Stimulated activated CD4-positive, alpha-beta T cell treated with anti-CD3 and anti-CD28 coated beads, Interleukin-4, amount 100 ng/mL, for 24 hours (primary cell): Measurements from ENCODE around the gene LMF1.

Experiments
- DNase-seq: peaks from one replicate; pipeline ENCODE4 v3.0.0-alpha.2; 2020

The LMF1 gene

GRCh38 chr16:945271-946047 is 25.3 kb downstream of the LMF1 start:
- no peak for DNase-seq

GRCh38 chr16:943971-944370 is 26.8 kb downstream of the LMF1 start:
- DNase-seq = no peak

GRCh38 chr16:942436-943060 is 28.2 kb downstream of the LMF1 start:
- DNase-seq = no peak

- DNase-seq = no peak
Measured at GRCh38 chr16:939941-940340, 30.8 kb downstream of the LMF1 start.

- DNase-seq = no peak
Measured at GRCh38 chr16:939311-939710, 31.5 kb downstream of the LMF1 start.

GRCh38 chr16:938752-939151 is 32.0 kb downstream of the LMF1 start:
- no peak for DNase-seq

- DNase-seq = no peak
Measured at GRCh38 chr16:938136-938535, 32.6 kb downstream of the LMF1 start.

GRCh38 chr16:937723-938122 is 33.1 kb downstream of the LMF1 start:
- DNase-seq = no peak

GRCh38 chr16:937311-937710 is 33.5 kb downstream of the LMF1 start:
- DNase-seq = no peak

- DNase-seq = no peak
Measured at GRCh38 chr16:935684-936083, 35.1 kb downstream of the LMF1 start.

GRCh38 chr16:934178-934577 is 36.6 kb downstream of the LMF1 start:
- DNase-seq = no peak

GRCh38 chr16:933581-933980 is 37.2 kb downstream of the LMF1 start:
- no peak for DNase-seq

- DNase-seq = no peak
Measured at GRCh38 chr16:932831-933330, 37.9 kb downstream of the LMF1 start.

GRCh38 chr16:931626-932500 is 38.9 kb downstream of the LMF1 start:
- no peak for DNase-seq

- DNase-seq = no peak
Measured at GRCh38 chr16:931171-931570, 39.6 kb downstream of the LMF1 start.

GRCh38 chr16:930511-930910 is 40.3 kb downstream of the LMF1 start:
- DNase-seq = no peak

GRCh38 chr16:930076-930475 is 40.7 kb downstream of the LMF1 start:
- DNase-seq = no peak

- DNase-seq = no peak
Measured at GRCh38 chr16:929227-930073, 41.3 kb downstream of the LMF1 start.

- DNase-seq = no peak
Measured at GRCh38 chr16:928526-928925, 42.3 kb downstream of the LMF1 start.

- DNase-seq = no peak
Measured at GRCh38 chr16:927931-928330, 42.9 kb downstream of the LMF1 start.

GRCh38 chr16:927406-927805 is 43.4 kb downstream of the LMF1 start:
- DNase-seq = no peak

- DNase-seq = no peak
Measured at GRCh38 chr16:926715-927114, 44.1 kb downstream of the LMF1 start.

- DNase-seq = no peak
Measured at GRCh38 chr16:924806-925205, 46.0 kb downstream of the LMF1 start.
